ENCODE data around the gene TENM3.

- TF ChIP-seq CTCF (IDR thresholded peaks at IDR 0.05; ENCODE audit: low read length) (no peak), EZH2phosphoT487 (IDR thresholded peaks at IDR 0.05; ENCODE audit: low read length) (no peak)
These were observed 178.6 kb downstream of the TENM3 start for GRCh38 chr4:182421753-182422152.

Data from MM.1S (cell line).